ENCODE measurements around the gene ACVR1.

GRCh38 chr2:157839162-157839801 lies 36.8 kb downstream of the ACVR1 start:
- no peak for TF ChIP-seq CTCF (IDR thresholded peaks at IDR 0.05)
- no peak for TF ChIP-seq POLR2A (IDR thresholded peaks at IDR 0.05)
